HUDEP-2 (cell line): ENCODE data around the gene CYP26A1.
"Not testable (repeated sequence)": the region's sequence is repeated elsewhere in the genome, so short reads cannot be mapped to it uniquely, and the experiment has no call there.

Source experiments
- DNase-seq, 76 experiments: peaks; one replicate each; lab custom pipeline; 2025; ENCODE audit not compliant: unreplicated experiment in 76 of 76; lab: John Stamatoyannopoulos, UW

The CYP26A1 gene

DNA sequence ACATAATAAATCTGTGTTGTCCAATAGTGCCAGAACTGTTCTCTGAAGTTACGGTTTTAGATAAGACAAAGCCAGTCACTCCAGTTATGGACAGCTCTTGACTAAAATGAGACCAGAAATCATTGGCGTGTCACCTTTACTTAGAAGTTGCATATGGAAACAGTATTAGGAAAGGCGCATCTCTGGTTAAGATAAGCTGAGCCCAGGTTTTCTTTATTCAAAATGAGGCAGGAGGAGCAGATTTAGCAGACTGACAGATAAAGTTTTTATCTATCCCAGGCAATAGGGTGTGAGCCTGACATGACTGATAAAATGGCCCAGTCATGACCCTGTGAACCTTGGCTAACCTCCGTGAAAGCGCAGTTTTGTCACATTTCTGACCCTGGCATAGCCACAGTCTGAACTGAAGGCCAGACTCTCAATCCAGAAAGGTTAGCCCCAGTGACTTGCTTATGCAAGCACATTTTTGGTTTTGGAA, 4.2 kb downstream of the CYP26A1 start:
- DNase-seq: peak in 6 of 76 experiments; percentile 12 to 41 (median 16)

DNA sequence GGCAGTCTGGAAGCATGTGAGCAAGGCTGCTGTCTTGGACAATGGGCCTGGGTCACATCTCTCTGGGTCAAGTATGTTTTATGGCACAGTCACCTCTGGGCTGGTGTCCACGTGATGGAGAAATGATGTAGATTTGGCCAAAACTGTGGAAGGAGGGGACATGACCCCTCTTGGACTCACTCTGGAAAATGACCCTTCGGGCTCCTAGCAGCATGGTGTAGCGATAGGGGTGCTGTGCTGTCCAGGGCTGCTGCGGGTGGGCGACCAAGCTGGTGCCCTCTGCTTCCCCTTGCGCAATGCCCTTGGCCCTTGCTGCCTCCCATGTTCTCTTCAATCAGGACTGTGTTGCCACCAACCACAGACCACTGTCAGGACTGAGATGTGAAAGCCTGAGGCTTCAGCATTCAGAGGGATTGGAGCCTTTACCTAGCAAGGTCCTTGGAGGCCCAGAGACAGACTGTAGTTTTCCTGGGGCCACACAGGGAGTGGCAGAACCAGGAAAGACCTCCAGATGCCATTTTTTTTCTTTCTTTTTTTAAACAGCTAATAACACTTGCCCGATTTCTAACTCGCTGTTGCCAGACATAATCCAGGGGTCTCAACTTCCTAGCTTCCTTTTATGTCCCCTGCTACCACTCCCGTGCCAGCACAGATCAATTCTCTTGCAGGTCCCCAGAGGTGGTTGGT, 6.1 kb downstream of the CYP26A1 start:
- DNase-seq: no peak

DNA sequence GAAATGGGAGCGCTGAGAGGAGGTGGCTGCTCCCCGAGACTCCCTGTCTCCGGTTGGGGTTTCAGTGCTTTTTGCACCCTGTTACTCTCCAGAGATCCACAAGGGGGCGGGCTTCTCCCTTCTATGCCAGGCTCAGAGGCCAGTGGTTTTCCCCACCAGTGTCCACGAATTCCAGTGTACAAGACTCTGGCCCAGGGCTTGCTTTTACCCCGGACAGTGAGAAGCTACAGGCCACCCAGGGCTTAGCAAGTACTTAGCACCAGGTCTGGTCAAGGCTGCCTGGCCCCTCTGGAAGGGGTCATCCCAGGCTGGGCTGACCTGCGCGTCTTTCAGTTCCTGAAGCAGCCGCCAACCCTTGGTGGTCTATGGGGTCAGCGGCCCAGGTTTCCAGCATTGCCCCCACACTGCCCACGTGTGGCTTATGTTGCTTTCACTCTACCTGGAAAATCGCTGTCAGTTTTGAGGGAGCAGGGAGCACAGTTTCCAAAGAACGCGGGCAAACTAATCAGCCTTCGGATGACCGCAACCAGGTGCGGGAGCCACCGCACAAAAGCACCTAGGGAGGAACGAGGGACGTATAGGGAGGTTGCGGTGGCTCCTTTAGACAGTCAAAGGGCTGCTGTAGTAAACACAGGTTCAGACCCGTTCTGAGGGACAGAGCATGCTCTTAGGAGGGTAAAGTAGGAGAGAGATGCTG, 6.8 kb downstream of the CYP26A1 start:
- peak in 27 of 76 experiments; percentile 5 to 46 (median 27) for DNase-seq

DNA sequence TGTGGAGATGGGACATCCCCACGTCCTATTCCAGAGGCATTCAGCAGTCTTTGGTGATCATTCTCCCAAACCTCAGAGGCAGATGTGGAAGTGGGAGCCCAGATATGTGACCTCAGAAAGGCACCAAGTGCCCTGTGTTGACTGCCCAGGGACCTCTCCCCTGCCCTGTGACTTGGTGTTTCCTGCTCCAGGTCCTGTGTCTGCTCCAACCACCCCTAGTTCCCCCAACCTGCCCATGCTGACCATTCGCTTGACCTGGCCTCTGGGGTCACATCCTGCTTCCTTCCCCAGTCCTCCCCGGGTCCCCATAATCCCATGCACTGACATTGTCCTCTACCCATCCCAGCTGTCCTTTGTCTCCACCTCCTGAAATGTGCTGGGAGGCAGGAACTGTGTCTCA, 7.6 kb downstream of the CYP26A1 start:
- DNase-seq: no peak

DNA sequence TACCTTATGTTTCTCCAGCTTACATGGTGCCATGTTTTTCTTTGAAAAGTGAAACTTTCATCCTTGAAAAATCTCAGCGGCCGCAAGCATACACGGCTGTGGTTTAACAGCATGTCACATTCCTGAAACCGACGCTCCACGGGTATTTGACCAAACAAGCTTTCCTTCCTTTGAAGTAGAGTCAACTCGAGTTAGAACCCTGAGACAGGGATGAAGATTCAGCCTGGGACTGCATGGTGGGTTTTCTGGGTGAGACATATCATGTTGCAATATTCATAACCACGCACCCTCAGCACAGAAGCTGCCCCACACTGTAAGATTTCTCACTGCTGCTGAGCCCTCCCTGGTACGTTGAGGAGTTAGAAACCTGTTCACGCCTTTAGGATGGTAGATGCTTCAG, 8.1 kb downstream of the CYP26A1 start:
- DNase-seq: no peak

DNA sequence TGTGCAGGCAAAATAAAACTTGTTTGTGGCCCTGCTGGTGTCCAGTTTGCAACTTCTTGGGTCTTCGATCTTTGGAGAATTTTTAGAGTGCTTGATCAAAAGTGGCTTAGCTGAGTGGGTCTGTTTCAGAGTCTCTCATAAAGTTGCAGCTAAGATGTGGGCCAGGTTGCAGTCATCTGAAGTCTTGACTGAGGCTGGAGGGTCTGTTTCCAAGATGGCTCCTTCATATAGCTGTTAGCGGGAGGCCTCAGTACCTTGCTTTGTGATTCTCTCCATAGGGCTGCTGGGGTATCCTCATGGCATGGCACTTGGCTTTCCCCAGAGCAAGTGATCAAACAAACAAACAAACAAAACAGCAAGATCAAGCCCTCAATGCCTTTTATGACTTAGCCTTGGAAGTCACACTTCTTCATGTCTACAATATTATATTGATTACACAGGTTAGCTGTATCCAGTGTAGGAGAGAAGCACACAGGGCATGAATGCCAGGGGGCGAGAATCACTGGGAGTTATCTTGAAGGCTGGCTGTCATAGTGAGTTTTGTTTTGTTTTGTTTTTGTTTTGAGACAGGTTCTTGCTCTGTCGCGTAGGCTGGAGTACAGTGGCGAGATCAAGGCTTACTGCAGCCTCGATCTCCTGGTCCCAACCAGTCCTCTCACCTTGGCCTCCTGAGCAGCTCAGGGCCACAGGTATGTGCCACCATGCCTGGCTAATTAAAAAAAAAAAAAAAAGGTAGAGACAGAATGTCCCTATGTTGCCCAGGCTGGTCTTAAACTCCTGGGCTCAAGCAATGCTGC, 10.2 kb downstream of the CYP26A1 start:
- no peak for DNase-seq

DNA sequence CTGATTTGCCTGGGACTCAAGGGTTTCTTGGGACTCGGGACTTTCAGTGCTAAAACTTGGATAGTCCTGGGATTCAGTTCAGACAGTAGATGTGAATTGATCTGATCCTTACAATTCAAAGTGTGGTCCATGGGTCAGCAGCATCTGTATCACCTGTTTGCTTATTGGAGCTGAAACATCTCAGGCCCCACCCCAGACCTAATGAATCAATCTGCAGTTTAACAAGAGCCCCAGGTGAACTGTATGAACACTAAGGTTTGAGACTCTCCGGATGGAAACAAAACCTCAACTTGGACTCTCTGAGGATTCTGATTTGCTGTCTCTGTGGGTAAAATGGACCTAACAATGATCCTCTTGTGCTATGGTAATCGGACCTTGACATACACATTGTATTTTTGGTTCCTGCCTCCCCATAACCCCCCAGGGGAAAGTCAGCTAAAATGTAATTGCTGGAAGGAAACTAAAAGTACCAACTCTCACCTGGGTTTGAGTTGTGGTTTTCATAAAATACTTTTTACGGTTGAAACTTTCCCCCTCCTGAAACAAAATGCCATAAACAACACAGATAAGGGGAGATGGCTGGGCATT, 11.7 kb downstream of the CYP26A1 start:
- no peak for DNase-seq

DNA sequence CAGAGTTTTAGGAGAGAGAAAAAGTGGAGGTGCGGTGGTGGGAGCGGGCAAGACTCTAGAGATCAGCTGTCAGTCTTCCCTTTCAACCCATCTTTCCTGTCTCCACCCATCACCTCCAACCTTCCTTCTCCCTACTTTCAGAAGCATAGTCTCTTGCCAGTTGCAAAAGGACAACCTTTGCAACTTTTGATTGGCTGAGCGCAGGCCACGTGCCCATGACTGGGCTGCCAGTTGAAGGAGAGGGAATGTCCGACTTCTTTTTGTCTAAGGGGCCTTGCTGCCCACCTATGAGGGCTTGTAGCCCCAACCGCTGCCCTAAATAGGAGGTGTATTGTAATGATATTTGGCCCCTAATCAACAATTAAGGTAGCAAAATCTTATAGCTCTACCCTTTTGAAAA, 12.6 kb downstream of the CYP26A1 start:
- DNase-seq: no peak

DNA sequence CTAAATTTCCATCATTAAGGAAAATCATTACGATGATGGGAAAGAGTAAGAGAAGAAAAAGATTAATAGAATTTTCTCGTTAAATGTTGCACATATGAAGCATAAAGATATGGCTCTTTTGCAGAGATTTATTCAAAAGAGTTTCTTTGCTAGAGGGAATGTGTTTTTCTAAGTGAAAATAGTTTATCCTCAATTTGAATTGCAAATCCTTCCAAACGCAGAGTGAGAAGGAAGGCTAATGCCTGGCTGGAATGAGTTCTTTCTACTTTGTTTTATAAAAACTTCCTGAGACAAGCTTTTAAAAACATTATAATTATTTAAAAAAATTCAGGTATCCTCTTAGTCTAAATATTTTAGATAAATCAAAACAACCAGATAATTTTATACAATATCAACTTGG, 14.2 kb downstream of the CYP26A1 start:
- no peak for DNase-seq

DNA sequence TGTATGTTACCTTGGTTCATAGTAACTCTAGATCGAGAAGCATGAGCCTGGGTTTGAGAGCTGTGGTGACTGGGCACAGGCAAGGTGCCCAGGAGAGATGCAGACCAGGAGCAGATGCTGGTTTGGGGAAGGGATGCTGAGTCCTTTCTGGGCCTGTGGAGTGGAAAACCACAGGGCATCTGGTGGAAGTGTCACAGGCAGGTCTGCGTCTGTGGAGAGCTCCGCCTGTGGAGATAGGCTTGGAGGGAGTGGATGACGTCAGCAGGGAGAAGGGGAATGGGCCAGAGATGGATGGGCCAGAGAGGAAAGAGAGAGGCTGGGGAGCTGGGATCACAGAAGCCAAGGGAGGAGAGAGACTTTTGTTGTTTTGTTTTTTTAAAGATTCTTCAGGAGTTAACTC, 14.8 kb downstream of the CYP26A1 start:
- no peak for DNase-seq

DNA sequence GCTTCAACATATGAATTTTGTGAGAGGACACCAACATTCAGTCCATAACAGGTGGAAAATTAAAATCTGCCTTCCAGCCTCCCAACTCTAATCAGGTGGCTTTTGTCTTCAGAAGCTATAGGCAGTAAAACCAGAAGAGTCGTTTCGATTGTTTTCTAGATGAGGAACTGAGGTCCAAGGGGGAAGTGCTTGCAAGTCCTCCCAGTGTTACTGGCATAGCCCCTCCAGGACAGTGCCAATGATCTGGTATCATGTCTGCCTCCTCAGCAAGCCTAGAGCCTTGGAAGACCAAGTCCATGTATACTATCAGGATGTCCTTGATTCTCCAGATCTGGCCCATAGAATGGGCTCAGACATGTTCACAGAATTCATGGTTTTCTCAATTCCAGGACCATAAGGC, 16.9 kb downstream of the CYP26A1 start:
- DNase-seq: no peak

DNA sequence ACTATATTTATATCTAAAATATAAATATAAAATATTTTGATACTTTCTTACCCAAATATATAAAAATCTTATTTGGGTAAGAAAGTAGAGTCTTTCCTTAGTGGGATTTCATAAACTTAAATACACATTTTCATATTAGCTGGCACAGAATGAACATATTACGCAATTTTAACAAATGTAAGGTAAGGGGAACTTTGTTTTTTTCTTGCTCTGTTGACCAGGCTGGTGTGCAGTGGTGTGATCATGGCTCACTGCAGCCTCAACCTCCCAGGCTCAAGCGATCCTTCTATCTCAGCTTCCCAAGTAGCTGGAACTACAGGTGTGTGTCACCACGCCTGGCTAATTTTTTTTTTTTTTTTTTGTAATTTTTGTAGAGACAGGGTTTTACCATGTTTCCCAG, 18.3 kb downstream of the CYP26A1 start:
- DNase-seq: no peak

DNA sequence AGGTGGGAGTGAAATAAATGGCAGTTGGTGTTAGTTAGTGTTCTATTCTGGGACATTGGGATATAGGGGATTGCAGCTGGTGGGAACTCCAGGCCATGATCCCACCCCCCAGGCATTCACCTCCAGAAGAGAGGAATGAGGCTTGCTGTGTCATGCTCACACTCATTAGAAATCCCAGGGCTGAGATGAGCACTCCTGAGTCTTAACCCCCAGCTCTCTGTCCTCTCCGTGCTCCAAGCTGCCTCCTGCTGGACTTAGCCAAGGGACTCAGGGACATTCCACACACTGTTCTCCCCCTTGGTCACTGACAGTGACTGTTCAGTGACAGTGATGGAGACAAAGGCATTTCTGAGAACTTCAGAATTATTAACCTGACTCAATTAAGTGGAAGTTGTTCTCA, 21.5 kb downstream of the CYP26A1 start:
- DNase-seq: no peak

DNA sequence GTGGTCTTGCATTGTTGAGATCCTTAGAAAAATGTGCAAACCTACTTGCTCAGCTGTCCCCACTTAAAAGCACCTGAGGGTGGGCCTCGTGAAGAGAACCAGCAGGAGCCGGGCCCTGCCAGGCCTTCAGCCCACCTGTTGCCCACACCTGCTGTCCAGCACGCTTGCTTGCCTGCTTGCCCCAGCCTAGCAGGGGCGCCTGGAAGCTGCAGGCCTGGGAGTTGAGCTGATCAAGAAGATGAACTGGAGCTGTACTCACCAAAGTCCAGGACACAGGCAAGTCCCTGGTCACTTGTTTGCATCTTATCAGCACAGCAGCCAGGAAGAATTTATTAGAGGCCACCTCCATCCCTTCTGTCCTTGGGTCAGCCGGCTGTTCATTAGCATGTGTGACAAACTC, 23.2 kb downstream of the CYP26A1 start:
- DNase-seq: no peak

DNA sequence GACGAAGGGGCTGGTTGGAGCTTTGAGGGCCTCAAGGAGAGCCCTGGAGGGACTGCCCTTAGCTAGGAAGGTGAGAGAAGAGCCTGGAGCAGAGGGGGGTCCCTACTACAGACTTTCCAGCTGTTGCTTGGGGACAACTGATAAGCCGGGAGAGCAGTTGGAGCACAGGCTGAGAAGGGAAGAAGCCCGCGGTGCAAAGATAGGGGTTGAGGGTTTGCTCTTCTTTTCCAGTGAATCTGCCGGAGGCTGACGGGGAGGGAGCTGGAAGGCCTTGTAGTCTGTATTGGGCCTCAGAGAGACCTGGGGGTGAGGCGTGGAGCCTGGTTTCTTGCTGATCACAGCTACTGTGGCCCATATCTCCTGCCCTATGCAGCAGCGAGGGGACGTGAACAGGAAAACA, 23.7 kb downstream of the CYP26A1 start:
- DNase-seq: no peak

DNA sequence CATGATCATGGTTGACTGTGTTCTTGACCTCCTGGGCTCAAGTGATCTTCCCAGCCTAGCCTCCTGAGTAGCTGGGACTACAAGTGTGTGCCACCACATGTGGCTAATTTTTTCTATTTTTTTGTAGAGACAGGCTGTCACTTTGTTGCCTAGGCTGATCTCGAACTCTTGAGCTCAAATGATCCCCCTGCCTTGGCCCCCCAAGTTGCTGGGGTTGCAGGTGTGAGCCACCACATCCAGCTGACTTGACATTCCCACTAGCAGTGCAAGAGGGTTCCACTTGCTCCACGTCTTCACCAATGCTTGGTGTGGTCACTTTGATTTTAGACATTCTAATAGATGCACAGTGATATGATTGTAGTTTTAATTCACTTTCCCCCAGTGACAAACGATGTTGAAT, 25.1 kb downstream of the CYP26A1 start:
- no peak for DNase-seq

DNA sequence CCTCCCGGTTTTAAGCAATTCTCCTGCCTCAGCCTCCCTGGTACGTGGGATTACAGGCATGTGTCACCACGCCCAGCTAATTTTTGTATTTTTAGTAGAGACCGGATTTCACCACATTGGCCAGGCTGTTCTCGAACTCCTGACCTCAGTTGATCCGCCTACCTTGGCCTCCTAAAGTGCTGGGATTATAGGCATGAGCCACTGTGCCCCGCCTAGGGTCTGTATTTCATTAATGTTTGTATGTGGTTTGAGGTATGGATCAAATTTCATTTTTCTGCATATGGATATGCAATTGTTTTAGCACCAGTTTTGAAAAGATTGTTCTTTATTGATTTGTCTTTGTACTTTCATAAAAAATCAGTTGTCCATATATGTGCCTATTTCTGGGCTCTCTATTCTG, 26.0 kb downstream of the CYP26A1 start:
- DNase-seq: no peak

DNA sequence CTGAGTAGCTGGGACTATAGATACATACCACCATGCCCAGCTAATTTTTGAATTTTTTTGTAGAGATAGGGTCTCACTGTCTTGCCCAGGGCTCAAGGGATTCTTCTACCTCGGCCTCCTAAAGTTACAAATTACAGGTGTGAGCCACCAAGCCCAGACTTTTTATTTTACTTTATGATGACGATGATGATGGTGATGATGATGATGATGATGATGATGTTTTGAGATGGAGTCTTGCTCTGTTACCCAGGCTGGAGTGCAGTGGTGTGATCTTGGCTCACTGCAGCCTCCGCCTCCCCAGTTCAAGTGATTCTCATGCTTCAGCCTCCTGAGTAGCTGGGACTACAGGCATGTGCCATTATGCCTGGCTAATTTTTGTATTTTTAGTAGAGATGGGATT, 27.5 kb downstream of the CYP26A1 start:
- not testable (repeated sequence) for DNase-seq

DNA sequence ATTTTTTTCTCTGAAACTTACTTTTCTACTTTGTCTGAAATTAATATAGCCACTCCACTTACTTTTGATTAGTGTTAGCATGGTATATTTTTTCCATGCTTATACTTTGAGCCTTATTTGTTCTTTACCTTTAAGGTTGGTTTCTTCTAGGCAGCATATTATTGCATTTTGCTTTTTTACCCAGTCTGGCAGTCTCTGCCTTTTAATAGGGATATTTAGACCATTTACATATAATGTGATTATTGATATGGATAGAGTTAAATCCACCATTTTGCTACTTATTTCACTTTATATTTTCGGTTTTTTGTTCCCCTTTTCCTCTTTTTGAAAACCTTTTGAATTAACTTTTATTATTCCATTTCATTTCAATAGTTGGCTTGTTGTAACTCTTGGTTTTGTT, 30.3 kb downstream of the CYP26A1 start:
- no peak for DNase-seq

DNA sequence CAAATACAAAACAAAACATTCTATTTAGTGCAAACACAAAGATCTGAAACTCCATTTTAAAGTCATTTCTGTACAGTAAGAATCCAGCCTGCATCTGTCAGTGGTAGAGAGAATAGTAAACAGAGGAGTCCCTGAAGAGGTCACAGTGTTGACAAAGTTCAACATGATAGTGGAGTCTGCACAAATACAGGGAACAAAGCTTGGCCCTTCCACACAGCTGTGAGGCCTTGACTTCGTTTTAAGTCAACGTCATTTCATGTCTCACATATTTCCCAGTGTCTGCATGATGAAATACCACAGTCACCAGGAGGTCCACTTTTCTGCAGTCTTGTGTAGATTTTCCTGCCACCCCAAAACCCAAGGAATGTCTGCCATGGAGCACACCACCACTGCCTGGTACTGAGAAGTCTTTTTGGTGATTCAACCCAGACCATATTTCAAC, 33.0 kb downstream of the CYP26A1 start:
- DNase-seq: no peak

DNA sequence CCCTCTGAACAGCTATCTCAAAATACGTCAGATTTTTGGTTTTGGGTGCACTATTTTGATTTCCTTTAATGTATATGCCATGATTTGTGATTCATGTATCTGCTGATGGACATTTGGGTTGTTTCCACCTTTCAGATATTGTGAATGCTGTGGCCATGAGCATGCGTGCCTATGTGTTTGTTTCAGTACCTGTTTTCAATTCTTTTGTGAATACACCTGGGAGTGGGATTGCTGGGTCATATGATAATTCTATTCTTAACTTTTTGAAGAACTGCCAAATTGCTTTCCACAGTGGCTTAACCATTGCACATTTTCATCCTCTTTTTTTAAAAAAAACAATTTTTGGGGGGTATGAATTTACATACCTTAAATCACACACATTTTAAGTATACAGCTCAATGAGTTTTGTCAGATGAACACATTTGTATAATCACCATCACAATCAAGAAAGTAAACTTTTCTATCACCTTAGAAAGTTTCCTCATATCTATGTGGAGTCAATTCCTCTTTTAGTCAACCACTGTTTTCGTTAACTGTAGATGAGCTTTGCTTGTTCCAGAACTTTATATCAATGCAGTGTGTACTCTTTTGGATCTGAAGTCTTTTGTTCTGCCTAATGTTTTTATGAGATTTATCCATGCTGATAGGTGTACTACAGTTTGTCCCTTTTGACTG, 36.9 kb downstream of the CYP26A1 start:
- DNase-seq: no peak
